Activated T-helper 1 cell treated with Interleukin-2 at 50 U/mL for 16 hours (primary cell): ENCODE measurements around the gene TLR5.
"Not testable (repeated sequence)": the region's sequence is repeated elsewhere in the genome, so short reads cannot be mapped to it uniquely, and the experiment has no call there.

Source experiments
- DNase-seq: peaks from one replicate; pipeline ENCODE4 v3.0.0-alpha.2; 2020; ENCODE audit warnings: low read depth

TLR5 gene, protein sequence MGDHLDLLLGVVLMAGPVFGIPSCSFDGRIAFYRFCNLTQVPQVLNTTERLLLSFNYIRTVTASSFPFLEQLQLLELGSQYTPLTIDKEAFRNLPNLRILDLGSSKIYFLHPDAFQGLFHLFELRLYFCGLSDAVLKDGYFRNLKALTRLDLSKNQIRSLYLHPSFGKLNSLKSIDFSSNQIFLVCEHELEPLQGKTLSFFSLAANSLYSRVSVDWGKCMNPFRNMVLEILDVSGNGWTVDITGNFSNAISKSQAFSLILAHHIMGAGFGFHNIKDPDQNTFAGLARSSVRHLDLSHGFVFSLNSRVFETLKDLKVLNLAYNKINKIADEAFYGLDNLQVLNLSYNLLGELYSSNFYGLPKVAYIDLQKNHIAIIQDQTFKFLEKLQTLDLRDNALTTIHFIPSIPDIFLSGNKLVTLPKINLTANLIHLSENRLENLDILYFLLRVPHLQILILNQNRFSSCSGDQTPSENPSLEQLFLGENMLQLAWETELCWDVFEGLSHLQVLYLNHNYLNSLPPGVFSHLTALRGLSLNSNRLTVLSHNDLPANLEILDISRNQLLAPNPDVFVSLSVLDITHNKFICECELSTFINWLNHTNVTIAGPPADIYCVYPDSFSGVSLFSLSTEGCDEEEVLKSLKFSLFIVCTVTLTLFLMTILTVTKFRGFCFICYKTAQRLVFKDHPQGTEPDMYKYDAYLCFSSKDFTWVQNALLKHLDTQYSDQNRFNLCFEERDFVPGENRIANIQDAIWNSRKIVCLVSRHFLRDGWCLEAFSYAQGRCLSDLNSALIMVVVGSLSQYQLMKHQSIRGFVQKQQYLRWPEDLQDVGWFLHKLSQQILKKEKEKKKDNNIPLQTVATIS

GRCh38 chr1:223142795-223143536 lies at the start of gene TLR5:
Gene TLR5, minus strand, starts transcription at chr1:223143248. Its CDS starts 30,217 bp downstream, at chr1:223113031.
- DNase-seq, result peak; percentile 82

- peak; percentile 7 for DNase-seq
These were observed 47.1 kb upstream of the TLR5 start for GRCh38 chr1:223189903-223190724.

GRCh38 chr1:223189525-223189902 lies 46.5 kb upstream of the TLR5 start:
- no peak for DNase-seq

- DNase-seq, result no peak
These were observed 45.7 kb upstream of the TLR5 start for GRCh38 chr1:223188618-223189356.

- no peak for DNase-seq
These were observed 43.8 kb upstream of the TLR5 start for GRCh38 chr1:223186800-223187199.

DNA sequence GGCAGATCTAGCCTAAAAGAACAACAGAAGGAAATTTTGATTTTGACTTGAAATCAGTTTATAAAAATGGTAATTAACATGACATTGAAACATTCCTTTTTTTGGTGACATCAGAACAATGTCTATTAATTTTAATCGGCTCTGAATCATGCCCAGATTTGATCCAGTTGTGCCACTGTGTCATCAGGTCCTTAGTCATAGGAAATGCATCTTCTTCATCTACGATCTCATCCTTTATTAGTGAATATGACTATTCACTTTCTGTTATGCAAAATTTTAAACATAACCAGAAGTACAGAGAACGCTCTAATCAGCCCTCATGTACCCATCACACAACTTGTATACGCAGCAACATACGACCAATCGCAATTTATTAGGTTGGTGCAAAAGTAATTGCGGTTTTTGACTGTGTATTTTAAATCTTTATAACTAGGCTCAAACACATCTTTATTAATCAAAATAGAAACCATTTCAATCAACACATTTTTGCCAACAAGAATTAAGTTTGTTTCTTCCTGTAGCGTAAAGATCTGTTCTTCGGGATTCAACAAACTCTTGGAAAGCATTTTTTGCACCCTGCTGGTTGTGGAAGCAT lies 40.3 kb upstream of the TLR5 start:
- no peak for DNase-seq

DNA sequence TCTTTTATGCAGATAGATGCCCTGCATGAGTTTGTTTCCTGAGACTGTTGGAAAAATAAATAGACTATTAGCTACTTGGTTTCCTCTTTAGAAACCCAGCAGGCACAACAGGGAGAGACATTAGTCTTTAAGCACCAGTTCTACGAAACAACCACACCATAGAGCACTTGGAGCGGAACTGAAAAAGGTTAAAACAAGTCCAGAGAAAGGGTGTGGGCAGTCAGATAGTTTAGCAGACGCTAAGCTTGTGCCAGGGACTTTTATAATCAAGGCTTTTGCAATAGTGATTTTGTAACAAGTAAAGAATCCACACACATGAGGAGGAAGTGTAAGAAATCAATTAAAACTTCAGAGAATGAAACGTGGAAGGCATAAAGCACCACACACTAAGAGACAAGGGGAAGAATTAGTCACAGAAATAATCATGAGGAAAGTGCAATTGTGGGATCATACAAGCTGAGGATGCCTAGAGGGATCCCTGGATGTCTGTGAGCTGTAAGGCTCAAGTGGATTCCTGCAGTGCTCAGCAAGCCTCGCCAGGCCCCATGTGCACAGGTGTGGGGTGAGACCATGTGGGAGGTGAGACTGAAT lies 37.8 kb upstream of the TLR5 start:
- DNase-seq, result no peak

GRCh38 chr1:223179786-223180185 lies 36.7 kb upstream of the TLR5 start:
- DNase-seq, result no peak

GRCh38 chr1:223179280-223179679 lies 36.2 kb upstream of the TLR5 start:
- DNase-seq, result no peak

DNA sequence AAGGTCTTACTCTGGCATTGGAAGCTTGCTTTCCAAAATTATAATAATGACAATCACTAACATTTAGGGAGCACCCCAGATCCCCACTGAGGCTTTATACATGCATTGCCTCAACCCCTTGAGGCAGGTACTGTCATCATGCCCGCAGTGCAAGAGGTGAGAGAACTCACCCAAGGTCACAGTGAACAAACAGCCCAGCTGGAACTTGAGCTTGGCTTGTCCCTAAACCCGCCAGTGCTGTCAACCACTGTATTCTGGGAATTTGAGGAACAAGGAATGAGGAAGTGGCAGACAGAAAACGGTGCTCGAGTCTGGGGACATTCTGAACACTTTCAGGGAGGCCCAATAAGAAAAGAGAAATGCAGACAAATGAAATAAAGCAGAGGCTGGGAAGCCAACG lies 34.6 kb upstream of the TLR5 start:
- no peak for DNase-seq

- no peak for DNase-seq
These were observed 33.4 kb upstream of the TLR5 start for GRCh38 chr1:223176437-223176836.

GRCh38 chr1:223175633-223176032 lies 32.6 kb upstream of the TLR5 start:
- no peak for DNase-seq

GRCh38 chr1:223175032-223175431 lies 32.0 kb upstream of the TLR5 start:
- DNase-seq, result no peak

DNA sequence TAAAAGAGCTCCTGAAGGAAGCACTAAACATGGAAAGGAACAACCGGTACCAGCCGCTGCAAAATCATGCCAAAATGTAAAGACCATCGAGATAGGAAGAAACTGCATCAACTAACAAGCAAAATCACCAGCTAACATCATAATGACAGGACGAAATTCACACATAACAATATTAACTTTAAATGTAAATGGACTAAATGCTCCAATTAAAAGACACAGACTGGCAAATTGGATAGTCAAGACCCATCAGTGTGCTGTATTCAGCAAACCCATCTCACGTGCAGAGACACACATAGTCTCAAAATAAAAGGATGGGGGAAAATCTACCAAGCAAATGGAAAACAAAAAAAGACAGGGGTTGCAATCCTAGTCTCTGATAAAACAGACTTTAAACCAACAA lies 26.4 kb upstream of the TLR5 start:
- DNase-seq, result not testable (repeated sequence)

GRCh38 chr1:223161321-223161720 lies 18.3 kb upstream of the TLR5 start:
- DNase-seq, result no peak

- no peak for DNase-seq
These were observed 13.3 kb upstream of the TLR5 start for GRCh38 chr1:223156343-223156742.

- no peak for DNase-seq
These were observed 12.1 kb upstream of the TLR5 start for GRCh38 chr1:223155153-223155552.

GRCh38 chr1:223153177-223154119 lies 10.4 kb upstream of the TLR5 start:
- no peak for DNase-seq

- DNase-seq, result no peak
These were observed 9.4 kb upstream of the TLR5 start for GRCh38 chr1:223152399-223152798.
